HepG2 (cell line): ENCODE results near the gene BTBD19. TPM values are rescaled to one million over a fixed set of nuclear protein-coding genes. Genes with fewer than 3 reads are reported as not detected.

Source experiments
- ARNT2 ChIP-seq: sonication (generic); formaldehyde crosslinking; IDR thresholded peaks from 2 replicates; pipeline ENCODE4 v1.8.0; 2022; ENCODE audit warnings: mild to moderate bottlenecking, low read depth, missing genetic modification reagents, moderate library complexity
- FOXP1 ChIP-seq, 2 experiments: fragments of 450-650 bp in 1 of 2; IDR thresholded peaks; 2 replicates each; pipeline ENCODE4 v1.6.1; 2017 to 2018; ENCODE audit warnings: antibody characterized with exemption in 1 of 2
- KDM3A ChIP-seq: IDR thresholded peaks from 2 replicates; pipeline ENCODE4 v1.6.1; 2018; ENCODE audit warnings: low read depth, missing compliant biosample characterization
- REPIN1 ChIP-seq: sonication (generic); formaldehyde crosslinking; IDR thresholded peaks from 2 replicates; pipeline ENCODE4 v1.8.0; 2022; ENCODE audit warnings: missing genetic modification reagents, low read depth, mild to moderate bottlenecking, borderline replicate concordance
- TBX3 ChIP-seq: fragments of 450-650 bp; IDR thresholded peaks from 2 replicates; pipeline ENCODE4 v1.6.1; 2017; ENCODE audit warnings: antibody characterized with exemption, mild to moderate bottlenecking, inconsistent platforms, borderline replicate concordance
- XRCC5 ChIP-seq: fragments of 200-400 bp; formaldehyde crosslinking; optimal IDR thresholded peaks from 2 replicates; pipeline ENCODE3; 2017; ENCODE audit warnings: mild to moderate bottlenecking, low read length
- ZKSCAN1 ChIP-seq: fragments of 150-350 bp; IDR thresholded peaks from 2 replicates; pipeline ENCODE4 v1.6.1; 2014; ENCODE audit warnings: low read length
- ZNF160 ChIP-seq: sonication (generic); formaldehyde crosslinking; IDR thresholded peaks from 2 replicates; pipeline ENCODE4 v1.8.0; 2022; ENCODE audit warnings: mild to moderate bottlenecking, inconsistent platforms, missing genetic modification reagents
- ZNF605 ChIP-seq: sonication (generic); formaldehyde crosslinking; IDR thresholded peaks from 2 replicates; pipeline ENCODE4 v1.8.0; 2022; ENCODE audit warnings: mild to moderate bottlenecking, missing genetic modification reagents
- polyA plus RNA-seq, 8 experiments: library from polyadenylated mRNA; depleted of rRNA in 3 of 8; stranded (reverse) in 7 of 8; unstranded in 1 of 8; fragments of >200 nt; fragmentation: Illumina TruSeq in 4 of 8; extraction: Trizol in 4 of 8; gene quantifications; 2 replicates each; pipeline versions ENCODE4 v1.2.1 to v1.2.3, GENCODE V29; 2011 to 2016; ENCODE audit warnings: low read depth in 4 of 8, missing spikeins in 1 of 8, mixed read lengths in 1 of 8; ENCODE audit not compliant: insufficient read depth in 1 of 8
- total RNA-seq, 5 experiments: library from RNA; depleted of rRNA; stranded (reverse); fragments of >200 nt; fragmentation: Illumina TruSeq; extraction: Trizol; gene quantifications; 2 replicates each; pipeline ENCODE4 v1.2.3, GENCODE V29; 2016; ENCODE audit warnings: low read depth in 1 of 5
- TF ChIP-seq, protein P1 (sequence below): sonication (generic); formaldehyde crosslinking; IDR thresholded peaks from one replicate; pipeline ENCODE4 v1.5.1; 2020; ENCODE audit warnings: mild to moderate bottlenecking, missing genetic modification reagents; ENCODE audit errors: not compliant biosample characterization
- TF ChIP-seq, protein P2 (sequence below): sonication (generic); formaldehyde crosslinking; IDR thresholded peaks from 2 replicates; pipeline ENCODE4 v1.4.0; 2020; ENCODE audit warnings: mild to moderate bottlenecking, missing genetic modification reagents
- TF ChIP-seq, protein P3 (sequence below): sonication (generic); formaldehyde crosslinking; IDR thresholded peaks from 2 replicates; pipeline ENCODE4 v1.4.0; 2020; ENCODE audit warnings: missing genetic modification reagents, low read depth, mild to moderate bottlenecking, borderline replicate concordance
- TF ChIP-seq, protein P4 (sequence below): sonication (generic); formaldehyde crosslinking; IDR thresholded peaks from 2 replicates; pipeline ENCODE4 v1.8.1; 2022; ENCODE audit warnings: low read depth, mild to moderate bottlenecking, missing genetic modification reagents

The BTBD19 gene
- total and polyA plus RNA-seq, 2 of the 13 experiments (the other 11 are each of a cell fraction or from before 2014, with no cell fraction given), result 2.7 to 6.7 TPM

DNA sequence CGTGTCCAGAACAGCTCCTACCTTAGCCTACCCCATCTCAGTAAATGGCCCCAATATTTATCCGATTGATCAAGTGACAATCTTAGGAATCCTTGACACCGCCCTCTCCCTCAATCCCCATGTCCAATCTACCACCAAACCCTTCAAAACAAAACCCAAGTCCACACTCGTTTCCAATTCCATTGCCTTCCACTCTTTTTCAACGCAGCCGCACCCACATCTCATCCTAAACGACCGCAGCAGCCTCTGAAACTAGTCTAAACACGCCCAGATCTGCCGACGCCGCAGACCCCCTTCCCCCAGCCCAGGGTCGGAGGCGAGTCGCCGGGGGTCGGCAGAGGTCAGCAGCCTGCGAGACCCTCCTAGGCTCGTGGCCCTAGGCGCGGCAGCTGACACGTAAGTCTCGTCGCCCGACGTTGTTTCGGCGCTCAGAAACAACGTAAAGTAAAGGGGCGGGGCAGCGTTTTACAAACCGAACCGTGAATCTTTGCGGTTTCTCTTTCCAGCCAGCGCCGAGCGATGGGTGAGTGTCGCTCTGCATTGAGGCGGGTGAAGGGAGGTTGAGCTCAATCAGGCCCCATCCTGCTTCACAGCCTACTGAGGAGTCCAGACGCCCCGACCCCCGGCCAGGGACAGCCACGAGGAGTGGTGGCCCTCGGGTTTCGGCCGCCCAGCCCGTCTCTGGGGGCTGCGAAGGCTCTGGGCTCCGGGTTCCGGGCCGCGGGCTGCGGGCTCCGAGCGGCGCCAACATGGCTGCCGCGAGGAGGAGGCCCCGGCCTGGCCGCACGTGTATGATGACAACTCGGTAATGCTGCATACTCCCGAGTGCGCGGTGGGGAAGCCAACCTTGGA, 33.0 kb upstream of the BTBD19 start, which contains the start of gene RPS8 (continued):
- TF ChIP-seq, protein P1, sequence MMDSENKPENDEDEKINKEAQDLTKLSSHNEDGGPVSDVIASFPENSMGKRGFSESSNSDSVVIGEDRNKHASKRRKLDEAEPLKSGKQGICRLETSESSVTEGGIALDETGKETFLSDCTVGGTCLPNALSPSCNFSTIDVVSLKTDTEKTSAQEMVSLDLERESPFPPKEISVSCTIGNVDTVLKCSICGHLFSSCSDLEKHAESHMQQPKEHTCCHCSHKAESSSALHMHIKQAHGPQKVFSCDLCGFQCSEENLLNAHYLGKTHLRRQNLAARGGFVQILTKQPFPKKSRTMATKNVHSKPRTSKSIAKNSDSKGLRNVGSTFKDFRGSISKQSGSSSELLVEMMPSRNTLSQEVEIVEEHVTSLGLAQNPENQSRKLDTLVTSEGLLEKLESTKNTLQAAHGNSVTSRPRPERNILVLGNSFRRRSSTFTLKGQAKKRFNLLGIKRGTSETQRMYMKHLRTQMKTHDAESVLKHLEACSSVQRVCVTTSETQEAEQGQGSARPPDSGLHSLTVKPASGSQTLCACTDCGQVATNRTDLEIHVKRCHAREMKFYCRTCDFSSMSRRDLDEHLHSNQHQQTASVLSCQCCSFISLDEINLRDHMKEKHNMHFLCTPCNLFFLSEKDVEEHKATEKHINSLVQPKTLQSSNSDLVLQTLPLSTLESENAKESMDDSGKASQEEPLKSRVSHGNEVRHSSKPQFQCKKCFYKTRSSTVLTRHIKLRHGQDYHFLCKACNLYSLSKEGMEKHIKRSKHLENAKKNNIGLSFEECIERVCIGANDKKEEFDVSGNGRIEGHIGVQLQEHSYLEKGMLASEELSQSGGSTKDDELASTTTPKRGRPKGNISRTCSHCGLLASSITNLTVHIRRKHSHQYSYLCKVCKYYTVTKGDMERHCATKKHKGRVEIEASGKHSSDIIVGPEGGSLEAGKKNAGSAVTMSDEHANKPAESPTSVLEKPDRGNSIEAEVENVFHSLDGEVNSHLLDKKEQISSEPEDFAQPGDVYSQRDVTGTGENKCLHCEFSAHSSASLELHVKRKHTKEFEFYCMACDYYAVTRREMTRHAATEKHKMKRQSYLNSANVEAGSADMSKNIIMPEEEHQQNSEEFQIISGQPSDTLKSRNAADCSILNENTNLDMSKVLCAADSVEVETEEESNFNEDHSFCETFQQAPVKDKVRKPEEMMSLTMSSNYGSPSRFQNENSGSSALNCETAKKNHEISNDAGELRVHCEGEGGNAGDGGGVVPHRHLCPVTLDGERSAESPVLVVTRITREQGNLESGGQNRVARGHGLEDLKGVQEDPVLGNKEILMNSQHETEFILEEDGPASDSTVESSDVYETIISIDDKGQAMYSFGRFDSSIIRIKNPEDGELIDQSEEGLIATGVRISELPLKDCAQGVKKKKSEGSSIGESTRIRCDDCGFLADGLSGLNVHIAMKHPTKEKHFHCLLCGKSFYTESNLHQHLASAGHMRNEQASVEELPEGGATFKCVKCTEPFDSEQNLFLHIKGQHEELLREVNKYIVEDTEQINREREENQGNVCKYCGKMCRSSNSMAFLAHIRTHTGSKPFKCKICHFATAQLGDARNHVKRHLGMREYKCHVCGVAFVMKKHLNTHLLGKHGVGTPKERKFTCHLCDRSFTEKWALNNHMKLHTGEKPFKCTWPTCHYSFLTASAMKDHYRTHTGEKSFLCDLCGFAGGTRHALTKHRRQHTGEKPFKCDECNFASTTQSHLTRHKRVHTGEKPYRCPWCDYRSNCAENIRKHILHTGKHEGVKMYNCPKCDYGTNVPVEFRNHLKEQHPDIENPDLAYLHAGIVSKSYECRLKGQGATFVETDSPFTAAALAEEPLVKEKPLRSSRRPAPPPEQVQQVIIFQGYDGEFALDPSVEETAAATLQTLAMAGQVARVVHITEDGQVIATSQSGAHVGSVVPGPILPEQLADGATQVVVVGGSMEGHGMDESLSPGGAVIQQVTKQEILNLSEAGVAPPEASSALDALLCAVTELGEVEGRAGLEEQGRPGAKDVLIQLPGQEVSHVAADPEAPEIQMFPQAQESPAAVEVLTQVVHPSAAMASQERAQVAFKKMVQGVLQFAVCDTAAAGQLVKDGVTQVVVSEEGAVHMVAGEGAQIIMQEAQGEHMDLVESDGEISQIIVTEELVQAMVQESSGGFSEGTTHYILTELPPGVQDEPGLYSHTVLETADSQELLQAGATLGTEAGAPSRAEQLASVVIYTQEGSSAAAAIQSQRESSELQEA (CRISPR knock-in tag), result peak; percentile 37
- no peak for TF ChIP-seq ARNT2 (CRISPR knock-in tag)
- peak; percentile 31; the same call in 1 of the 2 replicates for TF ChIP-seq TBX3
- peak; percentile 69 for TF ChIP-seq XRCC5
- TF ChIP-seq, protein P2, sequence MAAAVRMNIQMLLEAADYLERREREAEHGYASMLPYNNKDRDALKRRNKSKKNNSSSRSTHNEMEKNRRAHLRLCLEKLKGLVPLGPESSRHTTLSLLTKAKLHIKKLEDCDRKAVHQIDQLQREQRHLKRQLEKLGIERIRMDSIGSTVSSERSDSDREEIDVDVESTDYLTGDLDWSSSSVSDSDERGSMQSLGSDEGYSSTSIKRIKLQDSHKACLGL, result no peak
- TF ChIP-seq, protein P3, sequence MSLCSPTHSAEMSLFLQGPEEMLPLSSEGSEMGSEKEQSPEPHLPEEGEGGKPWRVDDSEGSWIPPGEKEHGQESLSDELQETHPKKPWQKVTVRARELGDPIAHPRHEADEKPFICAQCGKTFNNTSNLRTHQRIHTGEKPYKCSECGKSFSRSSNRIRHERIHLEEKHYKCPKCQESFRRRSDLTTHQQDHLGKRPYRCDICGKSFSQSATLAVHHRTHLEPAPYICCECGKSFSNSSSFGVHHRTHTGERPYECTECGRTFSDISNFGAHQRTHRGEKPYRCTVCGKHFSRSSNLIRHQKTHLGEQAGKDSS (CRISPR knock-in tag), result no peak; the same call in 1 of the 2 replicates
- peak; percentile 41; the same call in 1 of the 2 replicates for TF ChIP-seq KDM3A
- TF ChIP-seq ZNF160 (CRISPR knock-in tag), result peak; percentile 85
- no peak for TF ChIP-seq FOXP1 (IDR thresholded peaks at IDR 0.05)
- TF ChIP-seq FOXP1 (CRISPR knock-in tag; IDR thresholded peaks at IDR 0.05), result 0 out of 2 replicates have a peak, but pooled peaks have one; percentile 22
- TF ChIP-seq, protein P4, sequence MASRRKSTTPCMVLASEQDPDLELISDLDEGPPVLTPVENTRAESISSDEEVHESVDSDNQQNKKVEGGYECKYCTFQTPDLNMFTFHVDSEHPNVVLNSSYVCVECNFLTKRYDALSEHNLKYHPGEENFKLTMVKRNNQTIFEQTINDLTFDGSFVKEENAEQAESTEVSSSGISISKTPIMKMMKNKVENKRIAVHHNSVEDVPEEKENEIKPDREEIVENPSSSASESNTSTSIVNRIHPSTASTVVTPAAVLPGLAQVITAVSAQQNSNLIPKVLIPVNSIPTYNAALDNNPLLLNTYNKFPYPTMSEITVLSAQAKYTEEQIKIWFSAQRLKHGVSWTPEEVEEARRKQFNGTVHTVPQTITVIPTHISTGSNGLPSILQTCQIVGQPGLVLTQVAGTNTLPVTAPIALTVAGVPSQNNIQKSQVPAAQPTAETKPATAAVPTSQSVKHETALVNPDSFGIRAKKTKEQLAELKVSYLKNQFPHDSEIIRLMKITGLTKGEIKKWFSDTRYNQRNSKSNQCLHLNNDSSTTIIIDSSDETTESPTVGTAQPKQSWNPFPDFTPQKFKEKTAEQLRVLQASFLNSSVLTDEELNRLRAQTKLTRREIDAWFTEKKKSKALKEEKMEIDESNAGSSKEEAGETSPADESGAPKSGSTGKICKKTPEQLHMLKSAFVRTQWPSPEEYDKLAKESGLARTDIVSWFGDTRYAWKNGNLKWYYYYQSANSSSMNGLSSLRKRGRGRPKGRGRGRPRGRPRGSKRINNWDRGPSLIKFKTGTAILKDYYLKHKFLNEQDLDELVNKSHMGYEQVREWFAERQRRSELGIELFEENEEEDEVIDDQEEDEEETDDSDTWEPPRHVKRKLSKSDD (CRISPR knock-in tag), result peak; percentile 91
- peak; percentile 45; the same call in 1 of the 2 replicates for TF ChIP-seq ZKSCAN1
- no peak; the same call in none of the 2 replicates for TF ChIP-seq REPIN1 (CRISPR knock-in tag)
- peak; percentile 92 for TF ChIP-seq ZNF605 (CRISPR knock-in tag)
